ENCODE measurements around the gene CFAP97.
"Not testable (repeated sequence)": the region's sequence is repeated elsewhere in the genome, so short reads cannot be mapped to it uniquely, and the experiment has no call there.

The CFAP97 gene

DNA sequence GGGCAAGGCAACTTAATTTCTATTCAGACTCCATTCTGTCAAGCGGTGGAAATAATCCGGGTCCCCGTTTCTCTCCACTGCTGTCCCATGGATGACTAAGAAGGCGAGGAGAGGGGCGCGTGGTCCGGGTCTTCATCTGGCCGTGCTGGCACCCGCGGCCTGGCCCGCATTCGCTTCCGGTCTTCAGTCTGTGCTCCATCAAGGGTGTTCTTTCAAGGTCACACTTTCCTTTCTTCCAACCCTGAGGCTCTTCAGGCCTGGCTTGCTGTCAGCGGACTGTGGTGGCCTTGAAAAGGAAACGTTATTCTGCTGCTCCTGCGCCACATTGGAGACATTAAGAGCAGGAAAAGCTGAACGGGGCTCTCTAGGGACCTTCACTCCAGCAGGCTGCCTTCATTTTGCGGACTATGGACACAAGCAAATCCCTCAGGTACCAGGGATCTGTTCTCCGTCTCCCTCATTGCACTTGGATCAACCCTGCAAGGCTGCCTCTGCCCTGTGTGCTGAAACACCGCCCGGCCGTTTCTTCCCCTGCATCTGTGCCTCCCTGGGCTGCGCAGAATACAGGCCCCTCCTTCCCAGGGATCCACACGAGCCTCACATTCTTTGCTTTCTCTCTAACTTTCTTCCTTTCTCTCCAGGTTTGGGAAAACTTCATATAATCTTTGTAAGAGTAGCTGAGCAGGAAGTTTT lies 66.4 kb downstream of the CFAP97 start:
- DNase-seq, result no peak

DNA sequence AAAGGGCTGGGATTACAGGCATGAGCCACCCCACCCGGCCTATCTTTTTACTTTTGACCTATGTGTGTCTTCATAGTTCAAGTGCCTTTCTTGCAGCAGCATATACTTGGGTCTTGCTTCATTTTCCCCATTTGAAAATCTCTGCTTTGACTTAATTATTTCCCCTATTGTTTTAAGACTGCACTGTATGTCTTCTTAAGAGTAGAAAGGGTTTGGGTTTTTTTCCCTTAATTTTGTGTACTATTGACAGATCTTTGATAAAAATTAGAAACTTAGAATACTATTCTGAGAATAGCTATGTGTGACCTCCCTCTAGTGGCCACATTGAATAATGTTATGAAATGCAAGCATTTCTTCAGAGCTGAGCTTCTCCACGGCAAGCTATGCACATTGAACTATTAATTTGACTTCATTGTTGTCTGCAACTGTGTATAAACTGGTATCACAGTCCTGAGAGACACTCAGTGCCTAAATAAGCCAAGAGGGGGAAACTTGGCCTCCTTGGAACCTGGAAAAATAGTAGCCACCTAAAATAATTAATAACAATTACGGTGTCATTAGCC lies 69.4 kb downstream of the CFAP97 start:
- no peak for DNase-seq

DNA sequence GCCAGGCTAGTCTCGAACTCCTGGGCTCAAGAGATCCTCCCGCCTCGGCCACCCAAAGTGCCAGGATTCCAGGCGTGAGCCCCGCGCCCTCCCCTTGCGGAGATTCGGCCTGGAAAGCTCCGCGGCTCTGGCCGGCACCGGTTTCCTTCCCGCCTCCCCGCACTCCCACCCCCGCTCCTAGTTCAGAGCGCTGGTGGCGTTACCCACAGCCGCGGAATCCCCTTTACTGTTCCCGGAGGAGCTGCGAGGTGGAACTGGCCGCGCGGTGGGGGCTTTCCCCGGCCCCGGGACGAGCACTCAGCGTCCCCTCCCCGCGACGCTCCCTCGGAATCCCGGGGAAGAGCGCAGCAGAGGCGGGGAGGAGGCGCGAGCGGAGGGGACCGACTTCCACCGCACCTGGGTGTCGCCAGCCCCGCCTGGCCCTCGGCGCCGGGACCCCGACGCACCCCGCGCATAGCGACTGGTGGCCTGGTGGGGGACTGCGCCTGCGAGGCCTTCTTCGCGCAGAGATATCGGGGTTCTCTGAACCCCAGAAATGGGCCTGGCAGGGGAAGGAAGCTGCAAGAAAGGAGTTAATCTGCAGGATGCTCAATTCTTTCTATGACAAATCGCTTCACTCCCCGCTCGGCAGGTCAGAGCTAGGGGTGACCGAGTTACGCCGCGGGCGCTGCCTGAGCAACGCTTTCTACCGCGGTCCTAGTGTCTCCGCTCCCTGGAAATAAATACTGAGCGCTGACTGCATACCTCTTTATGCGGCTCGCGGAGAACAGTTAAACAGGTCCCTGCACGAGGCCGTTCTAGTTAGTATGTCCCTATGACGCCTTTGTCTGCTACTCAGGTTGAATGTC lies 75.3 kb downstream of the CFAP97 start:
- DNase-seq, result peak in 2 of 4 experiments; percentile 1 to 13

DNA sequence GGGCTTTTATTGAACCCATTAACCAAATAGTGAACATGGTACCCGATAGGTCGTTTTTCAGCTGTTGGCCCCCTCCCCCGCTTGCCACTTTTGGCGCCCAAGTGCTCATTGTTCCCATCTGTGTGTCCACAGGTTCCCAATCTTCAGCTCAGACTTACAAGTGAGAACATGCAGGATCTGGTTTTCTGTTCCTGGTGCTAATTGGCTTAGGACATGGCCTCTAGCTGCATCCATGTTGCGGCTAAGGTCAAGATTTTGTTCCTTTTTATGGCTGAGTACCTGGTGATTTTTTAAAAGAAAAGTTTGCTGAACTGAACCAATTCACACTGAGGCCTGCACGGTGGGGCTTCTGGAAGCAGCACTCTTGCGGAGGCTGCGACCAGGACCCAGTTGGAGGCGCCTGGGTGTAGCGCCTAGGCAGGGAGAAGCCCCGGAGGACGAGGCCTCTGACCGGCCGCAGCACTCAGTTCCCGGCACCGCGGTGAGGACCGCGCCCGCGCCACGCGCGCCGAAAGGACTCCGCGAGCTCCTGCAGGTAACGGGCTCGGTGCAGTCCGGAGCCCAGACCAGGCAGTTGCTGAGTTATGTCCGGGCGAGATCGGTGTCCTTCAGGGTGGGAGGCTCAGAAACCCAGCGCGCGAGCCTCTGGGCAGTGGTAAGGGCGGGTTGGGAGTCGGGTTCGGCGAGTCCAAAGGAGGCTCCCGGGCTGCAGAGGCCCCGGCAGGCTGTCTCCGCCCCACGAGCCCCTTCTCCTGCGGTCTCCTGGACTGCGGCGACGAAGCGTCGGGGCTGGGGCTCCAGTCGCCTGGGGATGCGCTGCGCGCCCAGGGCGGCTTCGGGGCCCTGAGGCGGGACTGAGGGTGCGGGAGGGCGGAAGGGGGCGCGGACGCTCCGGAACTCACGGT lies 76.5 kb downstream of the CFAP97 start:
- DNase-seq, result peak in 1 of 4 experiments; percentile 0

DNA sequence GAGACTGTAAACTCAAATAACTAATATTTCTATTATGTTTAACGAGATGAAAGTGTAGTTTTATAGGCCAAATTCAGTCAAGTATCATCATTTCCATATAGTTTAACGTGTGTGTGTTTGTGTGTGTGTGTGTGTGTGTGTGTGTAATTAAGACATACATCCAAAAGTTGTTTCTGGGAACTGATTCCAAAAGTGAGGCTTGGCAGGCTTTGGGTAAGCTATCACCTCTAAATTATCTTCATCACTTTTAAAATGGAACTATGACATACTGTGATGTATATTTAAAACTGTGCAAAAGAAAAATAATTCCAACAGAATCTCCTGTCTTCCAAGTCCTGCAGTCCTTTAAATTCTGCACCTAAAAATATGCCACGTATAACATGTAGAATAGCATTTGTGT lies 79.8 kb downstream of the CFAP97 start:
- DNase-seq, result no peak

DNA sequence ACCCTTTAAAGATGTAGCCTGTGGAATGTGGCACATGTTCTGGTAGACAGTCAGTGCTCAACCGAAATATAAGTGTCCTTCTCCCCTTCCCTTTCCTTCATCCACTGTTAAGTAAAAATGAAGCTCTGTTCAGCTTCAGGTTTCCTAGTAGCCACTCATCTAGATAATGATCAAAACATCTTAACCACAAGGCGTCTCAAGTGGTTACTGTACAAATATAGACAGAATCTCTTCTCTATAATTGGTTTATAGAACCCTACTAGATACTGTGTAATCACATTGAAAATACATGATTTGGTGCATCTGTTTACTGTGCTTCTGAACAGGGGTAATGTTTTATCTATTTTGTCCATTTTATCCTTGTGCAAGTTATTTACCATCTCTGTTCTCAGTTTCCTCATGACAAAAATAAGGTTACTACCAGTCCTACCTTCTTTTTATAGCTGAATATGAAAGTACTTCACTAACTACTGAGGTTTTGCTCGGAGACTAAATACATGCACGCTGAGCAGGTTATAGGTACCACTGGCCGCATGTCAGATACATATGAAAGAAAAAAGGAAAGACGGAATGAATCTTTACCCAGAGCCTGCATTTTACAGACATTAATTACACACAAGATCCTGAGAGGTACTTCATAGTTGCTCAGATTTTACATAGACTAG lies 81.0 kb downstream of the CFAP97 start:
- no peak for DNase-seq

DNA sequence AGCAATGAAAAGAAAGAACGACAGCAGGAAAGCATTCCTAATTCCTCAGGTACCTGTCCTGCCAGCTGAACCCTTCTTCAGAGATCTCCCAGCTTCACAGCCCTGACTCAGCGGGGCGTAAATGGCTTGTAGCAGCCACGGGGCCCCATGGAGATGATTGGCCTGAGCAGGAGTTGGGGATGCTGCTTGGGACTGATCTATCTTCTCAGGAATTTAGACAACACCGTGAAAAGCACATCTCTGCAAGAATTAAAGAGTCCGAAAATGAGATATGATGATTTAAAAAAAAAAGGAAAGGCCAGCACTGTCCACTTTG lies 83.2 kb downstream of the CFAP97 start:
- no peak for DNase-seq

DNA sequence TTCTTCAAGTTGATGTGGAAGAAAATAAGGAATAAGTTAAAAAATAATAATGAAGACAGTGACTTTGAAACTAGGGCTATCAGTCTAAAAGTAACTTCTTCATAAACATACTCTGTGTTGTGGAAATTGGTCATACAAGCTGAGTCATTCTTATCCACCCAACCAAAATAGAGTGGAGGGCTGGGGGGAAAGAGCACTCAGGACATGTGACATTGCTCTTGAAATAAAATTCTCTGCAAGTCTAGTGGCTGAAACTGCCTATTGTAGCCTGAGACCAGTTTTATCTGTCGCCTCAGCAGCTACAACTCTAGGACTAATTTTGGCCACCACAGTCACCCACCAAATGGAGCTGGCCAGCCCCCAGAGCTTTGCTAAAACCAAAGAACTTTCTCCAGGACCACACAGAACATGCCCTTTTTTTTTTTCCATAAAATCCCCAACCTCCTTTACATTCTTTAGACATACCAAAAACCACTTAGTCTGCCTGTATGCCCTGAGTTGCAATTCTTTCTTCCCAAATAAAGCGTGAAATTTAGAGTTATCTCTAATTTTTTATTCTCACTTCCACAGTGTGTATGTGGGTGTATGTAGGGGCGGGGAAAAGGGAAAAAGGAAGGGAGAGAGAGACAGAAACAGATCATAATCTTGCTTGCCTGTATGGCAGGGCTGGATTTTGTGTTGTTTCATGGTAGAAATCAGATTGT lies 83.7 kb downstream of the CFAP97 start:
- DNase-seq, result no peak

DNA sequence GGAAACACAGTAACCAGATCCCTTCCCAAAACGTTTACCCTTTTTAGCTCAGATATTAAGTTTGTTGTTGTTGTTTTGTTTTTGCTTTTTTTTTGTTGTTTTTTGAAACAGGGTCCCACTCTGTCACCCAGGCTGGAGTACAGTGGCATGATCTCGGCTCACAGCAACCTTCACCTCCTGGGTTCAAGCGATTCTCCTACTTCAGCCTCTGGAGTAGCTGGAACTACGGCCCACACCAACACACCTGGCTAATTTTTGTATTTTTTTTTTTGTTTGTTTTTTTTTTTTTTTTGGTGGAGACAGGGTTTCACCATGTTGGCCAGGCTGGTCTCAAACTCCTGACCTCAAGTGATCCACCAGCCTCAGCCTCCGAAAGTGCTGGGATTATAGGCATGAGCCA lies 84.3 kb downstream of the CFAP97 start:
- DNase-seq, result not testable (repeated sequence)

DNA sequence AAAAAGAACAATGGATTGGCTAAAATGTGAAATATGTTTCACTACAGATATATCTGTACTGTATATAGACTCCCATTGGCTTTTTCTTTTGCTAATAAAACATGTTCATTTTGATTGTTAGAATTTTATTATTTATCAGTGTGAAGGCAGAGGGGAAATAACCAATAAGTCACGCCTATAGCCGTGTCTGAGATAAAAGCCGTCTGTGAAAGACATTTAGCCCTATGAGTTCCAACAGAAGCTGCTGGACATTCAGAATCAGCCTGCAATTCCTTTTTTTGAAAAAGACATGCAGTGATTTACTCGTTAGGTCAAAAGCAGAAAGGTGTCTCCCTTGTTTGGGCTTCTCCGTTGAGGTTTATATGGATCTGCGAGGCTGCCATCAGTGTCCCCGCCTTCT lies 84.9 kb downstream of the CFAP97 start:
- DNase-seq, result no peak

DNA sequence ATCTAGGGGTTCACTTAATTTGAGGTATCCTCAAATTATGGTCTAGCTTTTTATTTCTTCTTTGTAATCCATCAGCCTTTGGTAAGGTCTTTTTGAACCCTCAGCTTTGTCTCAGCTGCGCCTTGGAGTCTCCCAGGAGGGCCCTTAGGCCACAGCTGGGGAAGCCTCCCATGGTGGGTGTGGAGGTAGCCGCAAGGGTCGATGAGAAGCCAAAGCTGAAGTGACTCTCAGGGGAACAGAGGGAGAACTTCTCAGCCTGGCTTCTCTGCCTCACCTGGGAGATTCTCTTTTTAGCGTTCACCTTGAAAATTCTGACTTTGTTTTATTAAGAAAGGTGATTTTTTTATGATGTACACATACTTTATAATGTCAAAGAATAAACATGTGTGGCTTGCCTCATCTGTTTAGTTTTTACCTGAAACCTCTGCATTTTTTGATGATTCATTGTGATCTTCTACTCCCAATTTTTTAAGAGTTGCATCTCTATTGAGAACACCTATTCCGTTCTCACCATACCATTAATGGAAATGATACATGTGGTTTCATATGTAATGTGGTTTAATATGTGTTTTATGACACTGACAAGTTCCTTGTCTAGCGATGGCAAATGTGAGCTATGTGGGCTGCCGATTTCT lies 86.4 kb downstream of the CFAP97 start:
- DNase-seq, result no peak

DNA sequence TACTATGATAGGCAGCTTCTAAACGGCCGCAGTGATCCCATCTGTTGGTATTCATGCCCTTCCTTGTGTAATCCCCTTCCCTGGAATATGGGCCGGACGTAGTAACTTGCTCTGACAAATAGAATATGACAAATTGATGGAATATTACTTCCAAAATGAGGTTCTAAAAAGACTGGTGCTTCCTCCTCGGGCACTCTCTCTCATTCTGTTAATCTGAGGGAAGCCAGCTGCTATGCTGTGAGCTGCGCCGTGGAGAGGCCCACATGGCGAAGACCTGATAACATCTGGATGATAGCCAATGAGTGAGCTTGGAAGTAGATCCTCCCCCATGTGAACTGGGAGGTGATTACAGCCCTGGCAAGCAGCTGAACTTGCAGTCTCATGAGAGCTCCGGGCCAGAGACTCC lies 88.0 kb downstream of the CFAP97 start:
- no peak for DNase-seq

DNA sequence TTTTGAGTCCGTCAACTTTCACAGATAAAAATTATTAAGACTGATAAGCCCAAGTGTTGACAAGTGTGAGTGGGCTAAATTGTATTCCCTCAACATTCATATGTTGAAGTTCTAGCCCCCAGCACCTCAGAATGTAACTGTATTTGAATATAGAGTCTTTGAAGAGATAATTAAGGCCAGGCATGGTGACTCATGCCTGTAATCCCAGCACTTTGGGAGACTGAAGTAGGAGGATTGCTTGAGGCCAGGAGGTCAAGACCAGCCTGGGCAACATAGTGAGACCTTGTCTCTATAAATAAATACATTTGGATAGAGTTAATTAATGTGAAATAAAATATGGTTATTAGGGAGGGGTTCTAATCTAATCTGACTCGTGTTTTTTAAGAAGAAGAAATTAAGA lies 90.5 kb downstream of the CFAP97 start:
- DNase-seq, result no peak

DNA sequence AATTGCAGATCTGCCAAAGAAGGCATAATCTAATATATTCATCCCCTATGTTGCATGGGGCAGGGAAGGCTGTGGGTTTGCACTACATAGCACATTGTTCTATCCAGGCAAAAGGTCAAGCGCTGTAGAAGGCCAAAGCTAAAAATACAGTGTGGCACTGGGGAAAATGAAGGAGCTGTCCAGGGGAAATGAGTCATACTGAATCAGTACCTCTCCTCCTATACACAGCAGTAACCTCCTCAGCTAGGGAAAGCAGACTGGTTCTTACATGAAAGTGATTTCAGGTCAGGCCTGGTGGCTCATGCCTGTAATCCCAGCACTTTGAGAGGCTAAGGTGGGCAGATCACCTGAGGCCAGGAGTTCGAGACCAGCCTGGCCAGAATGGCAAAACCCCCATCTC lies 91.7 kb downstream of the CFAP97 start:
- no peak for DNase-seq

DNA sequence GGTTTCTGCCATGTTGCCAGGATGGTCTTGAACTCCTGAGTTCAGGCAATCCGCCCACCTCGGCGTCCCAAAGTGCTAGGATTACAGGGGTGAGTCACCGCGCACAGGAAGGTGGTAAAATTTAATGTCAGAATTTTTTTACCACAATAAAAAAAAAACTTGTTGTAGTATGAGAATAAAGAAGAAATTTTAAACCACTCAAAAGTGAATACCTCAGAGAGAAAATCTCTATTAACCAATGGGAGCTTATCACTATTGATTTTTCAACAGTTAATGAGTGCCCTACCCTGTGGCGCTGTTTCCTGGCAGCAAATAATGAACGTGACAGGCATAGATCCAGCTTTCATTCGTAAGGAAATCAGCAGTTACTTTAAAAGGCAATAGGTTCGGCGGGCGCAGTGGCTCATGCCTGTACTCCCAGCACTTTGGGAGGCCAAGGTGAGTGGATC lies 93.4 kb downstream of the CFAP97 start:
- DNase-seq, result no peak

DNA sequence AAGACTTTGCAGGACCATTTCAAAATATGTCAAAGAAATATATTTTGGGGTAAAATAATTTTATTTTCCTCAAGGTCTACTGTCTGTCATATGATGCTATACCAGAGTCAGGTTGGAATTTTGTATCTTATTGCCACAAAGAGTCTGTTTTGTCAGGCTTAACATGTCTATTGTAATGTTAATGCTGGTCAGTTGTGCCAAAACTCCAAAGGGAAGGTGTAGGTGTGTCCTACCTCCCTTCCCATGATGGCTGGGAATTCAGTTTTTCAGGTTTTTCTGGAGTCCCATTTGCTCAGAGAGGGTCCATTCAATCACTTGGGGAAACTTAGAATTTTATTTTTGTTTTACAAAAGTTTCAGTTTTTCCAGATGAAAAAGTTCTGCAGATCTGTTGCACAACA lies 94.1 kb downstream of the CFAP97 start:
- DNase-seq, result no peak
